Measurements from ENCODE around the gene BIK.
"Not testable (repeated sequence)": the region's sequence is repeated elsewhere in the genome, so short reads cannot be mapped to it uniquely, and the experiment has no call there.

Gene BIK, protein sequence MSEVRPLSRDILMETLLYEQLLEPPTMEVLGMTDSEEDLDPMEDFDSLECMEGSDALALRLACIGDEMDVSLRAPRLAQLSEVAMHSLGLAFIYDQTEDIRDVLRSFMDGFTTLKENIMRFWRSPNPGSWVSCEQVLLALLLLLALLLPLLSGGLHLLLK

DNA sequence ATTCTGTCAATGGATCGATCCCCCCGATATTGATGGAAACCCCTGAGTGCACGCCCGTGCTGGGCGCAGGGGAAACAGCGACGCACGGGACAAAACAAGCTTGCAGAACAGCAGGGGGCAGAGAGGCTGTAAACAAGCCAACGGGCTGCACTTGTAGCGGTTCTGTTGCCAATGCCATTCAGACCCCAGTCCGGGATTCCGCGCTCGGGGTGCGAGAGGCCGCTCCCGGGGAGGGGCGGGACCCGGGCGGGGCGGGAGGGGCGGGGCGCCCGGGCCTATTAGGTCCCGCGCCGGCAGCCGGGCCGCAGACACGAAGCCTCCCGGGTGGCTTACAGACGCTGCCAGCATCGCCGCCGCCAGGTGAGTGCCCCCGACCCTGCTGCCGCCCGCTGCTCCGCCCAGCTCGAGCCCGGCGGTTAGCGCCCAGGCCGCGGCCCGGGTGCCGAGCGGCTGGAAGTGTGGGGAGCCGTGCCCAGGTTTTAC lies at the start of gene BIK:
TSS of gene BIK (plus strand) at position 307 of the 483 bp plus-strand sequence. CDS start 13,273 bp downstream, outside the sequence.
- peak; percentile 36 to 43 for DNase-seq

DNA sequence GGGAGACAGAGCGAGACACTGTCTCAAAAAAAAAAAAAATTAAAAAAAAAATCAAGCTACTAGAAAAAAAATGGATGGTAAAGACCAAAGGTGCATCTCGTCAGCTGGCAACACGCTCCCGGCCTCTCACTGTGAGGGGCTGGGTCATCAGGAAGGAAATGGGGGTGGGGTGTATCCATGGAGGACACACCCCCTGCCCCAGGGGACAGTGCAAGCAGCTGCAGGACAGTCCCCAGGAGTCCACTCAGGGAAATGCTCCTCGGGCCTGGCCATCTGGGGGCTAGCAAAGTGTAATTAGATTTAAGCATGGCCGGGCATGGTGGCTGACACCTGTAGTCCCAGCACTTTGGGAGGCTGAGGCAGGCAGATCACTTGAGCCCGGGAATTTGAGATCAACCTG lies 44.4 kb upstream of the BIK start:
- DNase-seq: no peak

DNA sequence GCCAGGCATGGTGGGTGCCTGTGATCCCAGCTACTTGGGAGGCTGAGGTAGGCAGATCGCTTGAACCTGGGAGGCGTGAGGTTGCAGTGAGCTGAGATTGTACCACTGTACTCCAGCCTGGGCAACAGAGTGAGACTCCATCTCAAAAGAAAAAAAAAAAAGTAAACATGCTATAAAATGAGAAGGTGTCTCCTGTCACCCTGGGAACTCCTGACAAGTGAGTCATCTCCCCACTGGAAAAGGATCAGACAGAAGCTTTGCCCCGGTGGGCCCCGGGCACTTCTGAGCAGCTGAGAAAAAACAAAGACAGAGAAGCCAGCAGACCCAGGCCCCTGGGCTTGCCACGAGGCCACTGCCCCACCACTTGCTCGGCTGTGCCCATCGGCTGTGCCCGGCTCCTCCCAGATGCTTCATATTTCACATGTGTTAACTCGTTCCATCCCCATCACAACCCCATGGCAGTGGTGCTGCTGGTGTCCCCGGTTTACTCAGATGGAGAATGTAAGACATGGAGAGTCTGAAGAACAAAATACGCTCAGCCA lies 43.6 kb upstream of the BIK start:
- no peak for DNase-seq

DNA sequence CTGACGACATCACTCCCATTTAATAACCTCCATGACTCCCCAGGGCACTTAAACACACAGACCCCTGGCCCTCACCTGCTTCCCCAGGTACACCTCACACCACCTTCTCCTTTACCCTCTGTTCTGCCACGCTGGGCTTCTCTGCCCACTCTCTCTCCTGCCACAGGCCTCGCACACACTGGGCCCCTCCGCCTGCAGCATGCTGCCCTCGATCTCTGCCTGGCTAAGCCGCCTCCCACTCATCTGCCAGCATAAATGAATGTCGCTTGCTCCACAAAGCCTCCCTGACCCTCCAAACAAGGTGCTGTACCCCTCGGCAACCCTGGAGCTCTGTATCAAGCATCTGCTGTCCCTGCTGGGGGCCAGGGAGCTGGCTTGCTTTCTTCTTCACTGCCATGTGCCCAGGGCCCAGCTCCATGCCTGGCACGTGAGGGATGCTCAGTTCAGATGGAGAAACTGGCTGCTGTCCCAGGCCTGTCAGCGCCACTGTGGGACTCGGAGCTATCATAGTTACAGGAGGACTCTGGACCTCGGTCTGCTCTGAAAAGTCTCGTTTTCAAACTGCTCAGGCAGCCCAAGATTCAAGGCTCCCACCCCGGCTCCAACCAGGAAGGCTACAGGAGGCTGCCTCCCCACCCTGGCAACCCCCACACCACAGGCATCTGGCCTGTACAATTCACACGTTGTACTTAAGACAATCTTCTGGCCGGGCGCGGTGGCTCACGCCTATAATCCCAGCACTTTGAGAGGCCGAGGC lies 33.3 kb upstream of the BIK start:
- no peak for DNase-seq

DNA sequence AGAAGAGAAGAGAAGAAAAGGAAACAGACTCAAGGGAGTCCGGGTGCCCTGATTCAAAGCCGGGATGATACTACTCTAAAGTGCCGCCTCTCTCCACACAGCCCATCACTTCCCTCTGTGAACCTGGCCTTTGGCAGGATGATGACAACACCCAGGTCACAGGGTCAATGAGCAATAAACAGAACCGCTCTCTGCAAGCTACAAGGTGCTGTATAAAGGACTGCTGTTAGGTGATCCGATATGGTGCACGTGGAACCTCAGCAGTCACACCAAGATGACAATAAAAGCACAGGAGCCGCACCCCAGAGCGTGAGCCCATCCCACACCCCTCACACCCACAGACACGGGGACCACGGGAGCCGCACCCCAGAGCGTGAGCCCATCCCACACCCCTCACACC lies 32.0 kb upstream of the BIK start:
- DNase-seq: no peak

DNA sequence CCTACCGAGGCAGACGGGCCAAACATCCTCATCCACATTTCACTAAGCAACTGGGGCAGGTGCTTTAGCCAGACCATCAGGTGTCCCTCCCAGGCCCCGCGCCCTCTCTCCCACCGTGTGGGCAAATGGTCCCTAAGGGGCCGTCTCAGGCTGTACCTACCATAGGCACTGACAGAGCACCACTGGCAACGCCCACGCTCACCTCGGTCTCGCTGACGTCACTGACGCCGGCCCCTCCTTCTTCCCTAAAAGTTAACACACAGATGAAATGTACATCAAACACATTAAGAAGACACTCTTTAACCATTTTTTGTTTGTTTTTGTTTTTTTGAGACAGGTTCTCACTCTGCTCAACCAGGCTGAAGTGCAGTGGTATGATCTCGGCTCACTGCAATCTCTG lies 30.8 kb upstream of the BIK start:
- no peak for DNase-seq

DNA sequence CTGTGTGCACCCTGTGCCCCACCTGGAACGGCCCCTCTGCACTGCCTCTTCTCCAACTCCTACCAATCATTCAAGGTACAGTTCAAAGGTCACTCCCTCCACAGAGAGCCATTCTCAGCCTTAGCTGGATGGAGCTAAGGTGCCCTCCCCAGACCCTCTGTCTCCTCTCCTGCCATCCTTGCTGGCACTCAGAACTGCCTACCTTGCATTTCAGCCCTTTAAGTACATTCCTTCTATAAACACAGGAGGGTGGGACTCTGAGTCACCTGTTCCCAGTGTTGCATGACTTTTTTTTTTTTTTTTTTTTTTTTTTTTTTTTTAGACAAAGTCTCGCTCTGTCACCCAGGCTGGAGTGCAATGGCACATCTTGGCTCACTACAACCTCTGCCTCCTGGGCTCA lies 29.9 kb upstream of the BIK start:
- no peak for DNase-seq

DNA sequence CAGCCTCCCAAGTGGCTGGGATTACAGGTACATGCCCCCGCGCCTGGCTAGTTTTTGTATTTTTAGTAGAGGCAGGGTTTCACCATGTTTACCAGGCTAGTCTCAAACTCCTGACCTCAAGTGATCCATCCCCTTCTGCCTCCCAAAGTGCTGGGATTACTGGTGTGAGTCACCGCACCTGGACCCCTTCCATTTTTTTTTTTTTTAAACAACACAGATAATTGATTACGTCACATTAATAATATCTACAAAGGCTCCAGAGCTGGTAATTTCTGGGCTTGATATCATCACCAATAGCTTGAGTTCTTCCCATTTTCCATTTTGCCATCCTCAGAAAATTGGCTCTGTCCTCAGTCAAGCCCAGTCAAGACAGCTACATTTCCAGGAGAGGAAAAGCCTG lies 28.6 kb upstream of the BIK start:
- DNase-seq: no peak

DNA sequence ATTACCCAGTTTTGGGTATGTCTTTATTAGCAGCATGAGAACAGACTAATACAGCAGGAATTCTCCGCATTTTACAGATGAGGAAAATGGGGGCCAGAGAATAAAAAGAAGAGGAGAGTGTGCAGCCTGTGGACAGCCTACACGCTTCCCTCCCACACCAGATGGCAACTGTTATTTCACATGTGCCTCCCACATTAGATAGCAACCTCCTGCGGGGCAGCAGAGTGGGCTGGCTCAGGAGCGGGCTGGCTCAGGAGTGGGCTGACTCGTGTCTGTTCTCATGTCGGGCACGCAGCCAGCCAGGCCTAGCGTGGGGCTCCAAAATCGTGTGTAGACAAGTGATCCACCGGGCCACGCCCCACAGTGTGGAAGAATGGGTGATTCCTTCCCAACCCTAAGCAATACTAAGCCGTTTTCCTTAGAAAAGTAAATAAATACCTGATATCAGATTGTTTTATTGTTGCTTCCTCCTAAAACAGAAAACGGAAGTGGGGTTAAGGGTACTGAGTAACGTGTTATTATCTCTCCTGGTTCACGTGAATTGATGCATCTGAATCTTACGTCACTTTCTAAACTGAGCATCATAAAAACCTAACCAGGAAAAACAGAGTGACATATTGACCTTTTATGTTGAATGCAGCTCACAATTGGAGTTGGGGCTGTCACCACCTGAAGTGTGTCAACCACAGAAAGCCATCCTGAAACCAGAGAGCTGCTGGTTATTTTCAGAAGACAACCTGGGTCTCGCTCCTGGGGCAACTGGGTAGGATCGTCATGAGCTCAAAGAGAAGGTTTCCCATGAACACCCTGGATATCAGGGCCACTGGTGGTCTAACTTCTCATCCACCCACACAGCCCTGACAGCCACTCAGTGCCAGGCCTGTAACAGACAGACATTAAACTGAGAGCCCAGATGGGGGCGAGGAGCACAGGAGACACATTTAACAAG lies 24.6 kb upstream of the BIK start:
- DNase-seq: no peak

DNA sequence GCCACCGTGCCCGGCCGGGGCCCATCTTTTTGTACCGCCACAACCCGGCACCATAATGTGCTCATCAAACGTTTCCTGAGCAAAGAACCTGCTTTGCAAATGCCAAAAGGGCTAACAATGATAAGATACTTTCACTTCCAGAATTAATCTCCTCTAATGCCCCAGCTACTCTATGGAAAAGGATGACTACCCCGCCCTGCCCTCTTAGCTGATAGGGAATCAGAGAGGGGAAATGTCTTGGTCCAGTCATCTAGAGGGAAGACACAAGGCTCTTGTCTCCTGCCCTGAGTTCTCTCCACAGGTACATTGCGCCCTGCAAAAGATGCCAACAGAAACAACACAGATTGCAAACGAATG lies 21.9 kb upstream of the BIK start:
- no peak for DNase-seq

DNA sequence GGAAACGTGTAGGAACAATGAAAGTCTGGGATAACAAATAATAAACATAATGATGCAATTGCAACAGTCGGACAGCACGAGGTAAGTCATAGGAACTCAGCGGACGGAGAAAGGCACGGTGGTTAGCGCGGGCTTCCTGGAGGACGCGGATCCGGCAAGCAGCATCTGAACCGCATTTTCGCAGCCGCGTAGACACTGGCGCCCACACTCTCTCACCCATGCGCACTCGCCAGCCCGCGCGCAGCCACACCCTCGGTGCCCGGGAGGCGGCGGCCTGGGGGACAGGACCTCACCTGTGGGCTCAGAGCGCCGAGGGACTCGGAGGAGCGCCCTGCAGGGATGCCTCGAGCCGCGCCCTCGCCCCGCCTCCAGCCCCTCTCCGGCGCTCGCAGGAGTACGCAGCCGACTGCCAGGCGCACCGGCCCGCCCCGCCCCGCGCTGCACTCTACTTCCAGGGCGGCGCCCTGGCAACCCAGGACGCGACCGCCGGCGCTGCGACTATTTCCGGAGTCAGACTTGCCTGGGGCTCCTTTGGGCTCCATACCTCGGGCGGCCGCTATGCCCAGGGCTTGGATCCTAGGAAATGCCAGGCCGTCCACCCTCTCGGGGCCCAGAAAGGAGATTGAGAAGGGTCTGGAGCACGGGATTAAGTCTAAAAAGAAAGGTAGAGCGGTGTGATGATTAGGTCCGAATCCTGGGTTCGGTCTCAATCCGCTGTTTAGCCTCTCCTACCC lies 21.4 kb upstream of the BIK start, which contains the start of gene TTLL1:
TSS of gene TTLL1 (minus strand) at position 408 of the 734 bp plus-strand sequence. CDS start 13,805 bp downstream, outside the sequence.
- DNase-seq: peak; percentile 84 to 88

DNA sequence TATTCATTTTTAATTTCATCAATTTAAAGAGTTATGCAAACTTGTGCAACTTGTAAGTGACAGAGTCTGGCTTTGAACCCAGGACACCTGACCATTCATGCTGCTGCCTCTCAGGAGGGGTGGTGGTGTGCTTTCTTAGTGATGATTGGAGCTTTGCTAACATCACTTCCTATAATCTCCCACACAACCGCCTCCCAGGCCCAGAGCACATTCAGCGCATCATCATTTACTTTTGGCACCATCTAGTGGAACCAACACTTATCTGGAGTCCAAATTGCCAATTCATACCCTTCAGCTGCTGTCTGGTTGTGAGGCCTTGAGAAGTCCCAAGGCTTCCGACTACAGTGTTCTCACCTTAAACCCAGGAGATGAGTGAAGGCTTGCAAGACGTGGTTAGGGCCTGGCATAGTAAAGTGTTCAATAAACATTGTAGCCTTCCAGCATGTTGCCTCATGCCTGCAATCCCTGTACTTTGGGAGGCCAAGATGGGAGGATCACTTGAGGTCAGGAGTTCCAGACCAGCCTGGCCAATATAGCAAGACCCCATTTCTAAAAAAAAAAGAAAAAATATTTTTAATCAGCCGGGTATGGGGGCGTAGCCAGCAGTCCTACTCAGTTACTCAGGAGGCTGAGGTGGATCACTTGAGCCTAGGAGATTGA lies 20.3 kb upstream of the BIK start:
- DNase-seq: peak; percentile 20 to 50

DNA sequence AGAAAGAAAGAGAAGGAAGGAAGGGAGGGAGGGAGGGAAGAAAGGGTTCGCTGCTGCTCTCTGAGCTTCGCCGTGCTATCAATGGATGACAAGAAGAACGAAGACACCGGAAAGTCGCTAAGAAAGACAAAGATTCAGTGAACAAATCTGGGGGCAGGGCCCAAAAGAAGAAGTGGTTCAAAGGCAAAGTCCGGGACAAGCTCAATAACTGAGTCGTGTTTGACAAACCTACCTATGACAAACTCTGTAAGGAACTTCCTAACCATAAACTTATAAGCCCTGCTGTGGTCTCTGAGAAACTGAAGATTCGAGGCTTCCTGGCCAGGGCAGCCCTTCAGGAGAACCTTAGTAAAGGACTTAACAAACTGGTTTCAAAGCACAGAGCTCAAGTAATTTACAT lies 18.5 kb upstream of the BIK start:
- DNase-seq: no peak

DNA sequence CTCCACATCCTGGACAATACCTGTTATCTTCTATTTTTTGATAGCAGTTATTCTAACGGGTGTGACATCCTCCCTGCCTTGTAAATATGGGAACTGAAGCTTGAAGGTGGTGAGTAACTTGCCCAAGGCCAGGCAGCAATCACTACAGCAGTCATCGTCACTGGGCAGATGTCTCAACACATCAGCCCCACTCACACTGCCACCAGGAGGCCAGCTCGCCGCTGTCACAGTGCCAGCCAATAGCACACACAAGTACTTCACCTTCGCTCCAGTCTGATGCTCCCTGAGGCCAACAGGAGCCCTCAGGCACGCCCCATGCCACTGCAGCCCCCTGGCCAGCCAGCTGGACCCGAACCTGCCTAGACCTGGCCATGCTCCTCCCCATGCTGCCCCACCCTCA lies 16.5 kb upstream of the BIK start:
- no peak for DNase-seq

DNA sequence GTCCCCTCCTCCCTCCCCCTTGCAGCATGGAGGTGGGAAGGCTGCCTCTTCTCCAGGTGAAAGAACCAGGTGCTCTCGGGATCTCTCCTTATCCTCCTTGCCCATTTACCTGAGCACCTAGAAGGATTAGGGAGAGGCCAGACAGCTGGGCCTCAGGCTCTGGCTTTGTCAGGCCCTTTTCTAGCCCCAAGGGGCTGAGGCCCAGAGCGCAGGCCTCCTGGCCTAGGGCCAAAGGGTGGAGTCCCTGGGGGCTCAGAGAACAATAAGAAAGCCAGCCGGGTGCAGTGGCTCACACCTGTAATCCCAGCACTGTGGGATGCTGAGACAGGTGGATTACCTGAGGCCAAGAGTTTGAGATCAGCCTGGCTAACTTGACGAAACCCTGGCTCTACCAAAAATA lies 16.0 kb upstream of the BIK start:
- DNase-seq: no peak

DNA sequence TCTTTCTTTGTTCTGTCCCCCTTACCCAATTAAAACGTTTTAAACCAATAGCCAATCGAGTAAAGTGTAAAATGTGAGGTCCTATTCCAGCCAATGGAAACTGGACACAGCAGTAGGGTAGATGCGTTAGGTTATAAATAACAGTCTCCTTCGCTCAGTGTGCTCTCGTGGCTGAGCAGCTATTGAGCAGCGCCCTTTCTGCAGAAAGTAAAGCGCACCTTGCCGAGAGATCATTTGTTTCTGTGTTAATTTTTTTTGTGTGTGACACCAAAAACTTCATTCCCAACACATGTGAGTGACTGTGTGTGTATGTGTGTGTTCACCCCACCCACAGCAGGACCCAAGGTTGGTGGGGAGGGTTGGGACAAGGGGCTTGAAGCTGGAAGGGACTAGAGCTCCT lies 14.1 kb upstream of the BIK start:
- no peak for DNase-seq

DNA sequence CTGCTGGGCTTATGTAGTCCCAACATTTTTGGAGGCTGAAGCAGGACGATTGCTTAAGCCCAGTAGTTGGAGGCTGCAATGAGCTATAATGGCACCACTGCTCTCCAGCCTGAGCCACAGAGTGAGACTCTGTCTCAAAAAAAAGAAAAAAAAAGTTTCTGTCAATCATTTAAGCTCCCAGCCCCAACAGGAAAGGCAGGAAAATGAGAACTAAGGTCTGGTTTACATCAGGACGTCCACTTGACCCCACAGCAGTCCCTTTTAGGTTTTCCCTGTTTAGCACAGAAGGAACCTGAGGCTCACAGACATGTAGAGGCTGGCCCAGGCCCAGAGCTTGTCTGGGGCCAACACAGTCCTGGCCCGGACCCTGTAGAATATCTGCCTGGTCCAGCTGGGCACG lies 12.2 kb upstream of the BIK start:
- no peak for DNase-seq

DNA sequence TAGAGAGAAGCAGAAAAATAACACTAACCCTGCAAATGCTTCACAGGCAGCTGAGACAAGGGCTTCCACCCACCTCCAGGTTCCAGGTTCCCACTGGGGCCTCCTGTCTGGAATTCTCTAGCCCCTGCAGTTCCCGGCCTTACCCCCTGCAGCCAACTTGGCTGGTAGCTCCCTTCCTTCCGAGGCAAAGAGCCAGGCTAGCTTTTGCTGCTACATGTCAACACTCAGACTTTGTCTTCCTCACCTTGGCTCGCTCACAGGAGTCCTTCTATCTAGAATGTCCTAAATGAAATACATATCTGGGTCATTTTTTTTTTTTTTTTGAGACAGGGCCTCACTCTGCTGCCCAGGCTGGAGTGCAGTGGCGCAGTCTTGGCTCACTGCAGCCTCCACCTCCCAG lies 11.5 kb upstream of the BIK start:
- no peak for DNase-seq

DNA sequence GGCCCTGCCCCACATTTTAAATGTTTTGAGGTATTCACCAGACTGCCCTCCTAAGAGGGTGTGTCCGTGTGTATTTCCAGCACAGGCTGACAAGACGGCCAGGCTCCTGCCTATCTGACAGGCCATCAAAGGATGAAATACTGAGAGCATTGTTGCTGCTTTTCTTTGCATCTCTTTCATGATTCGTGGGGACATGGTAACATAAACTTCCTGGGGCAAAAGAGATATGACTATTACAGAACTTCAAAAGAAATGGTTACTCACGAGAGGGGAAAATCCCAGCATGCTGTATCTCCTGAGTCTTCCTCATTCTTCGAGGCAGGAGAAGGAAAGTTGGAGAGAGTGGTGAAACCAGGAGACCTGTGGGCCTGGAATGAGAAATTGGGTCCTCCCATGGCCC lies 10.3 kb upstream of the BIK start:
- no peak for DNase-seq

DNA sequence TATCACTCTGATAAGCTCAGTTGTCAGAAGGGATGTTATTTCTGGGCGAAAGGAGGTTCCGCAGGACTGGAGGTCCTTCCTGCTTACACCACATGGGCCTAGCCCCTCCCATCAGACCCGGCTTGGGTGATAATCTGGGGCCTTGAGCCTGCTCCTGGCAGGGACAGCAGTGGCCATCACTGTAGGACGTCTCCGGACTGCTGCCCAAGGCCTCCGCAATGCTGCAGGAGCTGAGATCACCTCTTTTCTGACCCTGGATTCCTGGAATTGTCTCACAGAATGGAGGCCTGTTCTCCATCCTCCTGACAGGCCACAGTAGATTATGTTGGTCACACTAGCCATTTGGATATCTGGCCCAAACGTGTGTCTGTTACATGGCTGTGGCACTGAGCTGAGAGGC lies 9.2 kb upstream of the BIK start:
- DNase-seq: no peak

DNA sequence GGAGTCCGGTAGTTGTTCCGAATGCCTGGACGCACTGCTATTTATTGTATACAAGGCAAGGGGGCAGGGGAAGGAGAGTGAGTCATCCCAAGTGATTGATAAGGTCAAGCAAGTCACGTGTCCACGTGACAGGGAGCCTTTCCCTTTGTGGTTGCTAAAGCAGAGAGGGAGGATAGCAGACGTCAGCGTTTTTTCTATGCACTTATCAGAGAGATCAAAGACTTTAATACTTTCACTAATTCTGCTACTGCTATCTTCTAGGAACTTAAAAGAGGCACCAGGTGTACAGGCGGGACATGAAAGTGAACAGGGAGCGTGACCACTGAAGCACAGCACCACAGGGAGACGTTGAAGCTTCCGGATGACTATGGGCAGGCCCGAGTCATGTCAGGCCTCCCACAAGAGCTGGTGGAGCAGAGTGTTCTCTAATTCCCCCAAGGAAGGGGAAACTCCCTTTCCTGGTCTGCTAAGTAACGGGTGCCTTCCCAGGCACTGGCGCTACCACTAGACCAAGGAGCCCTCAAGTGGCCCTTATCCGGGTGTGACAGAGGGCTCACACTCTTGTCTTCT lies 6.4 kb upstream of the BIK start:
- DNase-seq: peak in 1 of 2 experiments; percentile 16

DNA sequence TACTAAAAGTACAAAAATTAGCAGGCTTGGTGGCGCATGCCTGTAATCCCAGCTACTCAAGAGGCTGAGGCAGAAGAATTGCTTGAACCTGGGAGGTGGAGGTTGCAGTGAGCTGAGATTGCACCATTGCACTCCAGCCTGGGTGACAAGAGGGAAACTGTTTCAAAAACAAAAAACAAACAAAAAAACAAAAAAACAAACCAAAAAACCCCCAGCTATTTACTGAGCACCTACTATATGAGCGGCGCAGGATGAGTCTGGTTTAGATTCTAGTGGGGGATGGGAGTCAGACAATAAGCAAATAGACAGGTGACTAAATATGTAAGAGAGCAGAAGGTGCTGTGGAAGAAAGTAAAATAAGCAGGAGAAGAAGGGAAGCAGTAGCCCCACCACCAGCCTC lies 5.6 kb upstream of the BIK start:
- not testable (repeated sequence) for DNase-seq
